Choroid plexus epithelial cell (primary cell): ENCODE results near the gene DIPK1B.
A peak's percentile ranks its signal among the peaks of the same experiment; 100 is the strongest.

ENCODE experiments used
- DNase-seq: peaks from one replicate; pipeline ENCODE4 v3.0.0-alpha.2; 2010; ENCODE audit warnings: low read depth
- H3K4me3 ChIP-seq: 2 replicates; pipeline ENCODE4 v1.5.1; 2011; ENCODE audit warnings: low read depth, mild to moderate bottlenecking, control low read depth, low read length, moderate library complexity
- CTCF ChIP-seq: conservative IDR thresholded peaks from 2 replicates; pipeline ENCODE4 v1.5.1; 2011; ENCODE audit warnings: low read depth, mild to moderate bottlenecking, control low read depth, inconsistent platforms, low read length, moderate library complexity

DIPK1B gene

DNA sequence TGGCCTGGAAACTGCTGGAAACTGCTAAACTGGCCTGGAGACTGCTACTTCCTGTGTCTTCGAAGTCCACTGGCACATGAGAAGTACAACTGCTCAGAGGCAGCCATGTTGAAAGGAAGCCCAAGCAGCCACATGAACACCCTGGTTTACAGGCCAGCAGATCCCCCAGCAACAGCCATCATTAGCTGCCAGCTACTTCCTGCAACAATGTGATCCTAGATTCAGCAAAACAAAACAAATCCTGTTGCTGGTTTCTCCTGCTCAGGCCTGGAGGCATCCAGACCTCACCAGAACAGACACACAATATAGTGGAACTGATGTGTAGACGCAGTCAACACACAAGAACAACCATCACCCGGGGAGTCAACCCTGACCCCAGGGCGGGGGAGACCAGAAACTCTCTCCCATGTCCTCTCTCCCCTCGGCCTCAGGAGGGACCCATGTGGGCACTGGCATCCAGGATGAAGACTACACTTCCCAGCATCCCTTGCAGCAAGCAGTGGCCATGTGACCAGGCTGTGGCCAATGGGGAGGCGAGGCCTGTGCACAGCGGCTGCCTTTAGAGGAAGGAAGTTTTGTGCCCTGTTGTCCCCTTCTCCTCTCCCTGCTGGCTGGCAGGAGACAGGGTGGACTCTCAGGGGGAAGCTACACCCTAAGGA is 61.1 kb downstream of the DIPK1B start:
- no peak for TF ChIP-seq CTCF
- peak; percentile 42 for DNase-seq
- H3K4me3 ChIP-seq: no peak overlapping the region
